ENCODE data around the gene NPIPB6.

The NPIPB6 gene

DNA sequence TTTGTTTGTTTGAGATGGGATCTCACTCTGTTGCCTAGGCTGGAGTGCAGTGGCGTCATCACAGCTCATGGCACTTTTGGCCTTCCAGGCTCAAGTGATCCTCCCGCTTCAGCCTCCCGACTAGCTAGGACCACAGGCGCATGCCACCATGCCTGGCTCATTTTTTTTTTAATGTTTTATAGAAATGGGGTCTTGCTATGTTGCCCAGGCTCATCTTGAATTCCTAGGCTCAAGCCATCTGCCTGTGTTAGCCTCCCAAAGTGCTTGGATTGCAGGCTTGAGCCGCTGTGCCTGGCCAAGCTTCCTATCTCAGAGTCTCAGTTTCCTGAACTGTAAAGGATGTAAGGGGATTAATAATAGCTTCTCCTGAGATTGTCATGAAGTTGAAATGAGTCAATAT, 63.0 kb downstream of the NPIPB6 start:
- no peak for DNase-seq (ENCODE audit: low read depth in 2 of 3, low spot score in 1 of 3)

DNA sequence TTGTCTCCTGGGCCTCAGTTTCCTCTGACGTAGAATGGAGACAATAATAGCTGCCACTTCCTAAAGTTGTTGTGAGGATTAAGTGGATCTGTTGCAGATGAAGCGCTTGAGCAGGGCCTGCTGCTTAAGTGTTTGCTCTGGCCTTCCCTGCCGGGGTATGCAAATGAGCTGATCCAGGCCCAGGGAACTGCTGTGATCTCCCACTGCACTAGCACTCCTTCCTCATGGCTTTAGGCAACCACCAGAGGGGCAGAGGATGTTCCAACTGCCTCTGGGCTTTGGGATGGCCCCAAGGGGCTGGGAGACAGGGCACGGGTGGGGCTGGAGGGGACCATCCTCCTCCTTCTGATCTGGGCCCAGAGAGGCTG, 64.8 kb downstream of the NPIPB6 start:
- DNase-seq (ENCODE audit: low read depth in 2 of 3, low spot score in 1 of 3) = no peak

DNA sequence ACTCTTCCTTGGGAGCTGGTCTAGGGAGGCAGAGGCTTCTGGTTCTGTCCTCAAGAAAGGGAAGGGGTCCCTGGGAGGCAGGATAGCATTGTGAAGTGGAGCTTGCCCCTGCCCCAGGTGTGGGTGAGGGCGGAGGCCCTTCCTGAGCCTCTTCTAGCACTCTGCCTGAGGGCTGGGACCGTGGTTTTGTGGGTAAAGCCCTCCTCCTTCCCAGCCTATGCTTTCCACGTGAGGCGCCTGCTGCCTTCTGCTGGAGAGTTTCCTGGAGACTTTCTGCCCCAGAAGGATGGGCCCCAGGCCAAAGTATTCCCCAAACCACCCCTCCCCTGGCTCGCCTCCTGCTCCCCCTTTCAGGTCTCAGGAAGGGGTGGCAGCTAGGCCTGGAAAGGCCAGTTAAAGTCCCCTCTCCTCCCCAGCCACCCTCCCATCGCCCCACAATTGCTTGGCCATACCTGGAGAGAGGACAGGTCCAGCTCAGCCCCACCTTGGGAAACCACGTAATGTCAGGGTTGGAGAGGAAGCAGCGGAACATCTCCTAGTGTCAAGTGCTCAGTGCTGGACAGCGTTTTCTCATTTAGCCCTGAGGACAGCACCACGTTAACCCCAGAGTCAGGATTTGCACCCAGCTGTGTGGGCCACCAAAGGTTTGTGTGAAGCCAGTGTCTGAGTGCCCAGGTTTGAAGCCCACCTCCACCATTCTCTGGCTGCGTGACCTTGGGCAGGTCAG, 65.4 kb downstream of the NPIPB6 start:
- DNase-seq (ENCODE audit: low read depth in 2 of 3, low spot score in 1 of 3) = no peak

DNA sequence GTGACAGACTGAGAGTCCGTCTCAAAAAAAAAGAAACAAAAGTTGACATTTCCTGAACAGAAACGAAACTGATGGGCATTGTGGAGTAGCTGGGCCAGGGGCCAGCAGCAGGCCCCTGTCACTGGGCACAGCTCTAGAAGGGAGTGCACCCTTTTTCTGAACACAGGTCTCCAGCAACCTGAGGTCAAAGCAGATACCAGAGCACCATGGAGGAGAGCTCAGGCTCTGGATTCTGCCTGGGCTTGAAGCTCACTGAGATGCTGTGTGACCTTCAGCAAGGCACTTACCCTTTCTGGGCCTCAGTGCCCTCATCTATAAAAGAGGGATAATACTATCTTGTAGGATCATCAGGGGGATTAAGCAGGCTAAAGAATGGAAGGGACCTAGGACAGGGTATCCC, 66.0 kb downstream of the NPIPB6 start:
- no peak for DNase-seq (ENCODE audit: low read depth in 2 of 3, low spot score in 1 of 3)

DNA sequence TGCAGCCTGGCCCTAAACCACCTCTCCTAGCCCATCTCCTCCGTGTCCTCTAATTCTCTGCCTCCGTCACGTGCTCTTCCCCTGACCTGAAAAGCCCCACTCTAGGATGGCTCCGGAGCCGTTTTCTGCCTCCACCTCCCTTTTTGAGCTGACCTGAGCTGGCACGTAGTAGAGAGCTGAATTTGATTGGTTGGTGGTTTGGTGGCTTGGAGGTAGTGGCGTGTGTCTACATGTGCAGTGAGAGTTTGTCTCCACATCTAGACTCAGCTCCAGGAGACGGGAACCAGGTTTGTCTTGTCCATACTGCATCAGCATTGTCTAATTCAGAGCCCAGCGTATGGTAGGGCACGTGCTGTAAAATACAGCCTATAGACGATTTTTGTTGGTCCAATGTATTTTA, 68.0 kb downstream of the NPIPB6 start:
- DNase-seq (ENCODE audit: low read depth in 2 of 3, low spot score in 1 of 3) = no peak

DNA sequence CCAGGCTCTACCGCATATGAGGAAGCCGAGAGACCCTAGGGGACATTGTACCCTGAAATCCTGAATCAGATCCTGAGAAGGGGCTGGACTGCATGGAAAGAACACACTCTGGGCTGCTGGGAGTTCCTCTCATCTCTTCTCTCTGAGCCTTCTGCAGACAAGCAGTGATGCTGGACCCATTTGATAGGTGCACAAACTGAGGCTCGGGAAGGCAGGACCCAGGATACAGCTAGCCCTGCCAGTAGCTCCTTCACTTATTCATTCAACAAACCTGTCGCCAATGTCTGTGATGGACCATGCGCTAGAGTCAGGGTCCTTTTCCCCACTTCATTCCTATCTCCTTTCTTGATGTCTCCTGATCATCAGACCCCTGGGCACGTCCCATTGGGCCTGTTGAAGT, 69.1 kb downstream of the NPIPB6 start:
- DNase-seq (ENCODE audit: low read depth in 2 of 3, low spot score in 1 of 3) = no peak

DNA sequence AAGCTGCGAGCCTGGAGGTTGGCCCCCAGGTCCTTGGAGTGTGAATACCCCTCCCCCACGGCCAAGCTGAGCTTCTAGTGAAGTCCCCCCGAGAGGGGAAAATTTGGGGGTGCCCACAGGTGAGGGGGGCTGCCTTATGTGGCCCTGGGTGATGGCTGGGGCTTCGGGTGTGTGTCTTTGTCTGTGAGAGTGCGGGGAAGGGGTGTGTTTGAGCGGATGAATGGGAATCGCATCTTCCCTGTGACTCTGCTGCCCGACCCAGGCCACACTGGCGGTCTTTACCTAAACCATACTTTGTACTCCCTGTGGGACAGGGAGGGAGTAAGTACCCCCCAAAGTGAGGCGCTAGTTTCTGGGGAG, 69.7 kb downstream of the NPIPB6 start:
- DNase-seq (ENCODE audit: low read depth in 2 of 3, low spot score in 1 of 3) = no peak

DNA sequence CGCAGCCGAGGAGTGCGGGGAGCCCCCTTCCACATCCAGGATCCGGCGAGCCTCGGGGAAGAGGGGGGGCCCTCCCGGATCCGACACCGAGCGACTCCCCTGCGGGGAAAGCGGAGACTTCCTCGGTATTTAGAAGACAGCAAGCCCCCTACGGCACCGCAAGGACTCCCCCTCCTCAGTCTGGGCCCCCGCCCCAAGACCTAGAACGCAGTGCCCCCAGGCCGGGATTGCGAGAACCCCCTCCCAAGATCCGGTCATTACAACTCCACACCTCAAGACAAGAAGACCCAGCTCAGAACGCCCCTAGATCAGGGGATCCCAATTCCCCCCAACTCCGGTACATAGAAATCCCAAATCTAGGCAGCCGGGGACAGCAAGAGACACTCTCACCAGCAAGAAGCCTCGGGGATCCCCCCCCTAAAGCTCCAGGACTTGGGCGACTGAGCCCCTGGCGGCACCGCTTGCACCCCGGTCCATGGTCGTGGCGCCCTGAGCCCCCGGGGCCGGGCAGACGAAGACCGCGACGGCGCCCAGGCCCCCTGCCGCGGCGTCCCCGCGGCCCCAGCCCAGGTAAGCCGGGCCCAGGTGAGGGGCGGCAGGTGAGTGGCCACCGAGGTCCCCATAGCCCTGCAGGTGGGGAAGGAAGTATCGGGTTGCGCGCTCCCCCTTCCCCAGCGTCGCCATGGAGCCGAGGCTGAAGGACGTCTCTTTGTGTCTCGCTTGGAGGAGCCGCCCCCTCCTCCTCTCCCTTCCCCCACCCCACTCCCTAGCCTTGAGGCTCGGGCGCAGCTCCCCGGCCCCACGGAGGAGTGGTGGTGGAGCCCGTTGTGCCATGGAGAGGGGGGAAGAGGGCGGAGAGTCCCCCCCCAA, 70.3 kb downstream of the NPIPB6 start:
- no peak for DNase-seq (ENCODE audit: low read depth in 2 of 3, low spot score in 1 of 3)
